Inflammatory macrophage treated with lipopolysaccharide for 1 hour (primary cell): ENCODE results near the gene HSPA13.
"Not testable (repeated sequence)": the region's sequence is repeated elsewhere in the genome, so short reads cannot be mapped to it uniquely, and the experiment has no call there.

Source experiments
- DNase-seq, 2 donors: peaks; one replicate each; pipeline ENCODE4 v3.0.0-alpha.2; 2020 to 2022

The HSPA13 gene, protein sequence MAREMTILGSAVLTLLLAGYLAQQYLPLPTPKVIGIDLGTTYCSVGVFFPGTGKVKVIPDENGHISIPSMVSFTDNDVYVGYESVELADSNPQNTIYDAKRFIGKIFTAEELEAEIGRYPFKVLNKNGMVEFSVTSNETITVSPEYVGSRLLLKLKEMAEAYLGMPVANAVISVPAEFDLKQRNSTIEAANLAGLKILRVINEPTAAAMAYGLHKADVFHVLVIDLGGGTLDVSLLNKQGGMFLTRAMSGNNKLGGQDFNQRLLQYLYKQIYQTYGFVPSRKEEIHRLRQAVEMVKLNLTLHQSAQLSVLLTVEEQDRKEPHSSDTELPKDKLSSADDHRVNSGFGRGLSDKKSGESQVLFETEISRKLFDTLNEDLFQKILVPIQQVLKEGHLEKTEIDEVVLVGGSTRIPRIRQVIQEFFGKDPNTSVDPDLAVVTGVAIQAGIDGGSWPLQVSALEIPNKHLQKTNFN

DNA sequence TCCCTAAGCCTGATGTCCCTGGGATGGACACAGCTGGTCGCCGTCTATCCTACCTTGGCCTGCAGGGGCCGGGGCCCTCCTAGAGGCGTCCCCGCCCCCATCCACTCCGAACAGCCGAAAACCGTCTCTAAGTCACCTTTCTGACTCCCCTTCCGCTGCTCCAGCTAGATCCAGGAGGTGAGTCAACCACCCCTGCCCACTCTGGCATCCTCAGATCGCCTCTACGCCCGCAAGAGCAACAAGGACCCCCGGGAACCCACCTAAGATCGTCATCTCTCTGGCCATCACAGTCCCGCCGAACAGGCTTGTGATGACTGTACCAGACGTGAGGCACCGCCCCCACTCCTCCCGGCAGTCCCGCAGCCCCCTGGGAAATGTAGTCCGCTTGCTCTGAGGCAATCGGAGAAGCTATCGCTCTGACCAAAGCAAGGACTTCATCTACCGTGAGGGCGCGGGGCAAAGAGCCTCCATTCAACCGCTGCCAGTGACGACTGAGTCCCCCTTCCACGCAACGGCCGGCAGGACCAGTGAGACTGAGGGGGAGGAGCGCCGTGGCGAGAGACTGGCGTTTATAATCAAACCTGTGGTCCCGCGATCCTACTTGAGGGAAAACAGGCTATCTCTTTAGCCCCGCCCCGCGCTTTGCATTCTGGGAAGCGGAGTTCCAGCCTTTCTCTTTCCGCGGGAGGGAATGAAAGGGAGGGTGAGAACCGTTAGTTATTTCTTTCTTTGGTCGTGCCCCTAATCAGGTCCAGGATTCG is at the start of gene HSPA13:
Gene HSPA13 (minus strand): TSS at position 312 of the 761 bp plus-strand sequence. CDS start 27 bp downstream, at position 285.
- peak; percentile 99 to 100 for DNase-seq

- no peak for DNase-seq
Measured at GRCh38 chr21:14418920-14419319, 36.0 kb upstream of the HSPA13 start.

DNA sequence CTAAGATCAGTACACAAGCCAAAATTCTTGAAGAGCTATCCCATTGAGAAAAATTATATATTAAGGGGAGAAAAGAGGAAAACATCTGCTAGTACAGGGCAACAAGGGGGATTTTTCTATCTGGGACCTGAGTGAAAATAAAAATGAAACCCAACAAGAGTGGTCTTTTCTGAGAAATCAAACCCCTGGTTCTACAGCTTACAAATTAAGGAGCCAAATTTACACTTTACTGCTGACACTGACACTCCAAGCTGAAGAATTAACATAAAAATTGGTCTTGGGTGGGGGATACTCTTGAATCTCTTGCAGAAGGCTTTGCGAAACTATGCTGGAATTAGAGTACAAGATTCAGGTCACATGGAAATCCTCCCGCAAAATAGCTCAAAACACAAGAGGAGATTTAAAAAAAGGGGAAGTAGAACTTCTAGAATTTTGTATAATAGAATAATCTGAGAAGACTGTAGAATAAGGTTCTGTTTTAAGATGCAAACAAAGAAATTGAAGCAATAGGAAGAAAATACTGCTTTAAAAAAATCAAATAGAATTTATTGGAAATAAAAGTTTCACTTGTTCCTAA is 32.1 kb upstream of the HSPA13 start:
- DNase-seq, result peak in 1 of 2 donors; percentile 12

DNA sequence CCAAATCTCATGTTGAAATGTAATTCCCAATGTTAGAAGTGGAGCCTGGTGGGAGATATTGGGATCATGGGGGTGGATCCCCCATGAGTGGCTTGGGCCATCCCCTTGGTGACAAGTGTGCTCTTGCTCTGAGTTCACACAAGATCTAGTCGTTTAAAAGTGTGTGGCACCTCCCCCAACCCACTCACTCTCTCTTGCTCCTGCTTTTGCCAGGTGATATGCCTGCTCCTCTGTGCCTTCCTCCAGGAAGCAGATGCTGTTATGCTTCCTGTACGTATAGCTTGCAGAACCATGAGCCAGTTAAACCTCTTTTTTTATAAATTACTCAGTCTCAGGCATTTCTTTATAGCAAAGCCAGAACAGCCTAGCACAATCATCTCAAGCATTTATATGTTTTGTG is 23.0 kb upstream of the HSPA13 start:
- DNase-seq, result no peak

GRCh38 chr21:14405225-14405624 is 22.3 kb upstream of the HSPA13 start:
- DNase-seq, result no peak

- DNase-seq, result peak; percentile 21 to 54
Measured at GRCh38 chr21:14403681-14404318, 20.9 kb upstream of the HSPA13 start.

- no peak for DNase-seq
Measured at GRCh38 chr21:14401217-14401616, 18.3 kb upstream of the HSPA13 start.

DNA sequence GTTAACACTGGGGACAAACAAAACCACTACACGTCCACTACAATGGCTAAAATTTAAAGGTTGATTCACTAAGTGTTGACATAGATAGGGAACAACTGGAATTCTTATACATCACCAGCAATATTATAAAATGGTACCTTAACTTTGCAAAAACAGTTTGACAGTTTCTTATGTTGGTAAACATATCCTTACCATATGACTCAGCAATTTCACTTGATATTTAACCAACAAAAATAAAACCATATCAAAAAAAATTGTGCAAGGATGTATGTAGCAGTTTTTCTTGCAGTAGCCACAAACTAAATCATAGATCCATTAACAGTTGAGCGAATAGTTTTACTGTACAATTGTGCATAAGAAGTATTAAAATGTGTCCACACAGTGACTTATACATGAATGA is 5.3 kb upstream of the HSPA13 start:
- no peak for DNase-seq

GRCh38 chr21:14384453-14384852 is 1.5 kb upstream of the HSPA13 start:
- no peak for DNase-seq

GRCh38 chr21:14383596-14384180 is 742 bp upstream of the HSPA13 start:
- DNase-seq, result peak; percentile 28 to 46

DNA sequence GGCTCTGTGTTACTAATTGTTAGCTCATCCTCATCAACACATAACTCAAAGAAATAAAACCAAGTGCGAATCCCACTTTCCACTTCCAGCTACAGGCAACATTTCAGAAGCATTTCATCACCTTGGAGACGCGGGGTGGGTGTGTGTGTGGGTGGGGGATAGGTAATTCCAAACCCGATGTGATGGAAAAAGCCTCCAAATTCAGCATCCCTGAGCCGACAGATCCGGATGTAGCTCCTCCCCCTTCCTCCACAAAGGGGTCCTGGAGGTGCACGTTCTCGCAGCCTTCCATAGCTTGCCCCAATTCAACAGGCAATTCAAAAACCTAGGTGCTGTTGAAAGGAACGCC is 486 bp downstream of the HSPA13 start:
- peak in 1 of 2 donors; percentile 17 for DNase-seq

DNA sequence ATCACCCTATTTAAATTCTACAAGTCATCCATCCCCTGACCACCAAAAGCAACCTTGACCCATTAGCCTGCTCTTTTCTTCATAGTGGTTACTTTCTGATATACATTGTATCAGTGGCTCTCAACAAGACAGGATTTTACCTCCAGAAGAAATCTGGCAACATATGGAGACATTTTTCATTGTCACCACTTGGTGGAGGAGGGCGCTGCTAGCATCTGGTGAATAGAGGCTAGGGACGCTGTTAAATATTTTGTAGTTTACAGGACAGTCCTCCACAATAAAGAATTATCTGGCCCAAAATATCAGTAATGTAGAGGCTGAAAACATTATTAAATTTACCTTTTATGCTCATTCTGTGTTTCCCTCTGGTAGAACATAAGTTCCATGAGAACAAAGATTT is 6.1 kb downstream of the HSPA13 start:
- DNase-seq, result no peak

DNA sequence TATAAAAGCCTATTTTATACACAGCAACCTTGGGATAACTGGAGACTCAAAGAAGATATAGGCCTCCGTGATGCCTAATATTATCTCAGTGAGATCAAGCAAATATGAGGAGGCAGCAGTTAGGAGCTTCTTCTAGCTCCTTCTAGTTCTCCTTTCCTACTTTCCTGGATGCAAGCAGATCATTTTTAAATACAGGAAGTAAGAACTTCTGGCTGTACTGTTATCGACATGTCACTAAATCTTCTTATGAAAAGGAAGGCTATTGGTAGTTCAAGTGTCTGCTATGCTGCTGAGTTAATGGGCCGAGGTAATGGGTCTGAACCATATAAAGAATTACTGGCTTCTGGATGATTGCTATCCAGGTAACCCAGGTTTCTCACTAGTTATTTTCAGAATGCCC is 15.9 kb downstream of the HSPA13 start:
- peak; percentile 7 to 11 for DNase-seq

GRCh38 chr21:14361958-14362357 is 21.0 kb downstream of the HSPA13 start:
- DNase-seq, result peak; percentile 30 to 70

DNA sequence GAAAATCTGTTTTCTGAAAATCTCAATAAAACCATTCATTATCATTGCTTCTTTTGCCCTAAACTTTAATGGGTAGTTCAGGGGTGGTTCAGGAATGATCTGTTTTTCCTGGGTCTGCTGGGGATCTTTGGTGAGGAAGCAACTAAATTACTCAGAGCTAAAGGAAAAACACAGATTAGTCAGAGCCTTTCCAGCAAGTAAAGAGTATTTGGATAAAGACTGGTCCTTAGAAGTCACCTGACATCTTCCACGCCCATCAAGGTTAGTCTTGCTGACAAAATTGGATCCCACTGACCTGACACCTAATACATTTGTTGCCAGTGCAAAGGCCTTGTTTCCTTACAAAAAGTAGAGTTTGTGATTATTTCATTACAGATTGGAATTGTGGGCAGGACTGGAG is 24.2 kb downstream of the HSPA13 start:
- no peak for DNase-seq

DNA sequence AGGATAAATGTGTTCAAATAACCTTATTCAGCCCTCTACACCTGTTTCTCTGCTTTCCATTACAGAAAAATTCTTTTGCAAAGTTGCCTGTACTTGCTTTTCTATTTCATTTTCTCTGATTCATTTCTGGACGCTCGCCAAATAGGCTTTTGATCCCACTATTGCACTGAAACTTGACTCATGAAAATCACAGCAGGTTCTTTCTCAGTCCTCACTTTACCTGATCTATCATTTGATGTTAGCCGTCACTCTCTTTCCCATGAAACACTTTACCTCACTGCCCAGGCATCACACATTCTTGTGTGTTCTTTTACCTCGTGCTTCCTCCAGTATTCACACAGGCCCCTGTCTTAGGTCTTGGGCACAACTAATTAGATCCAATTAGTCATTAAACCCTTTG is 26.2 kb downstream of the HSPA13 start:
- DNase-seq, result no peak

DNA sequence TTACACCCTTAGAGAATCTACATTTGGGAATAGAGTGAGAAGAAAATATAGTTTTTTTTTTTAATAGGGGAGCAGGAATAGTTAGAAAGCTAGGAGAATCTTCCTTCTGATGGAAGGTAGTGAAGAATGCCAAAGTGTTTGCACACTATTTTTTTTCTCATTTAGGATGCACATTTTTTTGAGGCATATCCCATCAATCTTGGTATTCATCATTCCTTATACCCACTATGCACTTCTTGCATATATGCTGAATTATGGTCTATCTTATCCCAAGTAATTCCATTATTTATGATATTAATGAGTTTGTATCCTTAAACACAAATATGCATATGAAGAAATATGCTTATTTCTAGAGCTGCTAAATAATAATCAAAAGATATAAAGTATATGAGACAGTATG is 28.4 kb downstream of the HSPA13 start:
- DNase-seq, result no peak

- DNase-seq, result no peak
Measured at GRCh38 chr21:14353726-14354125, 29.2 kb downstream of the HSPA13 start.

- no peak for DNase-seq
Measured at GRCh38 chr21:14353231-14353630, 29.7 kb downstream of the HSPA13 start.

DNA sequence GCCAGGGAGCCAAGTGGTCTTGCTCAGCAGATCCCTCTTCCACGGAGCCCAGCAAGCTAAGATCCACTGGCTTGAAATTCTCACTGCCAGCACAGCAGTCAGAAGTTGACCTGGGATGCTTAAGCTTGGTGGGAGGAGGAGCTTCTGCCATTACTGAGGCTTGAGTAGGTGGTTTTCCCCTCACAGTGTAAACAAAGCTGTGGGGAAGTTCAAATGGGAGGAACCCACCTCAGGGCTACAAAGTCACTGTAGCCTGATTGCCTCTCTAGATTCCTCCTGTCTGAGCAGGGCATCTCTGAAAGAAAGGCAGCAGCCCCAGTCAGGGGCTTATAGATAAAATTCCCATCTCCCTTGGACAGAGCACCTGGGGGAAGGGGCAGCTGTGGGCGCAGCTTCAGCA is 55.6 kb downstream of the HSPA13 start:
- DNase-seq, result not testable (repeated sequence)

GRCh38 chr21:14325595-14325994 is 57.4 kb downstream of the HSPA13 start:
- DNase-seq, result no peak
